K562 (cell line): ENCODE measurements around the gene UBL3. TPM values are rescaled to one million over a fixed set of nuclear protein-coding genes. Genes with fewer than 3 reads are reported as not detected.

Source experiments
- ATAC-seq: fragments of 200-7000 bp; cut with Tn5 transposase; 3 replicates; pipeline ENCODE4 v1.9.1; 2020; ENCODE audit warnings: moderate library complexity
- BruUV-seq: library from RNA; stranded (reverse); fragments of 400-500 nt; replicated peaks from 2 replicates; lab custom pipeline; 2021; lab: Mats Ljungman, UMichigan
- CTCF ChIA-PET: fragments of 300-600 bp; formaldehyde crosslinking; extraction: SDS; loops from one replicate; lab custom pipeline; 2021; ENCODE audit warnings: low intra/inter-chr PET ratio; lab: Yijun Ruan, JAX
- POLR2A ChIA-PET: fragments of 300-600, 350-650 bp; sonication (Branson Sonifier 250); formaldehyde crosslinking; extraction: SDS; loops from one replicate; lab custom pipeline; 2021; ENCODE audit warnings: antibody characterized with exemption, inconsistent platforms; lab: Yijun Ruan, JAX
- DNase-seq, 4 experiments: peaks; one replicate each; pipeline versions ENCODE4 v3.0.0 to v3.0.0-alpha.2; 2011 to 2018; ENCODE audit warnings: low spot score in 3 of 4, mixed read lengths in 3 of 4; ENCODE audit errors: extremely low read depth in 1 of 4
- FAIRE-seq: peaks from 2 replicates; lab custom pipeline; 2011; peaks lifted over from hg19 to GRCh38; lab: Jason Lieb, UNC
- H2AFZ ChIP-seq: 2 replicates; pipeline ENCODE4 v1.6.0; 2011; ENCODE audit warnings: low read depth, low read length, control low read depth, inconsistent platforms
- H3K27ac ChIP-seq: fragments of 200-600 bp; 3 replicates; pipeline ENCODE4 v1.8.0; 2011; ENCODE audit warnings: low read depth, mild to moderate bottlenecking, control low read depth, inconsistent platforms, low read length, moderate library complexity, mixed read lengths; ENCODE audit errors: extremely low read depth
- H3K27me3 ChIP-seq, 2 experiments: fragments of 300-600 bp in 1 of 2; 2 replicates in 1 of 2; 3 replicates in 1 of 2; pipeline versions ENCODE4 v1.6.0 to v1.8.0; 2011; ENCODE audit warnings: inconsistent platforms in 2 of 2, low read length in 2 of 2, mild to moderate bottlenecking in 1 of 2, mixed read lengths in 1 of 2, moderate library complexity in 1 of 2; ENCODE audit not compliant: control insufficient read depth in 2 of 2, insufficient read depth in 2 of 2
- H3K36me3 ChIP-seq: fragments of 300-600 bp; 3 replicates; pipeline ENCODE4 v1.8.0; 2011; ENCODE audit warnings: mild to moderate bottlenecking, low read length, inconsistent platforms; ENCODE audit not compliant: control insufficient read depth, insufficient read depth
- H3K4me1 ChIP-seq, 2 experiments: fragments of 200-600 bp in 1 of 2; replicated peaks in 1 of 2; 2 replicates in 1 of 2; 3 replicates in 1 of 2; pipeline versions ENCODE4 v1.5.1 to v1.8.0; 2011; ENCODE audit warnings: inconsistent platforms in 2 of 2, low read length in 2 of 2, mild to moderate bottlenecking in 1 of 2, mixed read lengths in 1 of 2, moderate library complexity in 1 of 2; ENCODE audit not compliant: control insufficient read depth in 2 of 2, insufficient read depth in 2 of 2
- H3K4me2 ChIP-seq: 2 replicates; pipeline ENCODE4 v1.6.1; 2011; ENCODE audit warnings: low read length, control low read depth, inconsistent platforms, mixed read lengths; ENCODE audit not compliant: insufficient read depth
- H3K4me3 ChIP-seq: fragments of 200-600 bp; sonication (generic), shearing (Covaris generic); 2 replicates; pipeline ENCODE4 v1.5.1; 2016; ENCODE audit warnings: control low read depth, inconsistent platforms
- H3K79me2 ChIP-seq: fragments of 200-600 bp; 3 replicates; pipeline ENCODE4 v1.8.0; 2011; ENCODE audit warnings: low read length, inconsistent platforms; ENCODE audit not compliant: control insufficient read depth, insufficient read depth
- H3K9ac ChIP-seq, 2 experiments: 2 replicates each; pipeline versions ENCODE4 v1.6.0 to v1.6.1; 2011; ENCODE audit warnings: low read depth in 2 of 2, low read length in 2 of 2, control low read depth in 1 of 2, inconsistent platforms in 1 of 2, mild to moderate bottlenecking in 1 of 2, mixed read lengths in 1 of 2; ENCODE audit not compliant: insufficient read depth in 1 of 2
- H3K9me1 ChIP-seq: one replicate; pipeline ENCODE4 v1.6.0; 2011; ENCODE audit warnings: inconsistent platforms, mild to moderate bottlenecking, low read length, moderate library complexity; ENCODE audit not compliant: control insufficient read depth, insufficient read depth
- H3K9me3 ChIP-seq: replicated peaks from 2 replicates; pipeline ENCODE4 v1.5.1; 2011; ENCODE audit warnings: low read depth, low read length, inconsistent platforms; ENCODE audit not compliant: control insufficient read depth, insufficient read depth
- H4K20me1 ChIP-seq: replicated peaks from 2 replicates; pipeline ENCODE4 v1.6.1; 2011; ENCODE audit warnings: low read length, inconsistent platforms, mixed read lengths; ENCODE audit not compliant: control insufficient read depth, insufficient read depth
- CTCF ChIP-seq, 3 experiments: IDR thresholded peaks in 2 of 3; conservative IDR thresholded peaks in 1 of 3; 2 replicates each; pipeline ENCODE4 v1.5.1; 2011 to 2012; ENCODE audit warnings: low read length in 3 of 3, mild to moderate bottlenecking in 3 of 3, control low read depth in 2 of 3, improper control_type of control experiment in 1 of 3, inconsistent platforms in 1 of 3, low read depth in 1 of 3, mixed read lengths in 1 of 3, moderate library complexity in 1 of 3; ENCODE audit not compliant: insufficient read depth in 2 of 3
- FUS ChIP-seq: fragments of 200-400 bp; formaldehyde crosslinking; optimal IDR thresholded peaks from 2 replicates; pipeline ENCODE3; 2017; ENCODE audit warnings: low read depth, low read length
- RAD21 ChIP-seq, 2 experiments: fragments of 250-450 bp in 1 of 2; fragments of 450-650 bp in 1 of 2; sonication (Bioruptor Pico) in 1 of 2; formaldehyde crosslinking in 1 of 2; IDR thresholded peaks in 1 of 2; conservative IDR thresholded peaks in 1 of 2; 2 replicates each; pipeline versions ENCODE4 v1.4.0 to v1.8.0; 2020 to 2022; ENCODE audit warnings: mild to moderate bottlenecking in 2 of 2, moderate library complexity in 1 of 2
- SMARCE1 ChIP-seq: fragments of 450-650 bp; IDR thresholded peaks from 2 replicates; pipeline ENCODE4 v1.7.1; 2016; ENCODE audit warnings: mild to moderate bottlenecking
- WGBS: fragments of 100-300 bp; shearing (Covaris generic); methylation state at CpG from one replicate; pipeline ENCODE4 v1.1.6; 2016; ENCODE audit warnings: low coverage, mixed read lengths; ENCODE audit not compliant: insufficient coverage; ENCODE audit errors: missing lambda C conversion rate; 5-methylcytosine and 5-hydroxymethylcytosine counted together
- in situ Hi-C: fragments of 300-500 bp; cut with MboI; formaldehyde crosslinking; loops from 4 replicates; pipeline ENCODE4 v1.15.0; 2018; ENCODE audit warnings: inconsistent platforms, mixed read lengths
- intact Hi-C: fragments of 100-400 bp; cut with micrococcal nuclease; formaldehyde crosslinking; loops from 2 replicates; pipeline ENCODE4 v1.14.2; 2022
- polyA plus RNA-seq, 8 experiments: library from polyadenylated mRNA; depleted of rRNA in 4 of 8; stranded (reverse) in 5 of 8; unstranded in 3 of 8; fragments of >200 nt; fragmentation: Nextera tagmentation in 2 of 8; fragmentation: Illumina TruSeq in 1 of 8; extraction: Ambion mirVana in 2 of 8; extraction: Trizol in 1 of 8; gene quantifications; 2 replicates each; pipeline versions ENCODE4 v1.2.1 to v1.2.3, GENCODE V29; 2011 to 2014; ENCODE audit warnings: inconsistent platforms in 1 of 8, missing spikeins in 1 of 8
- total RNA-seq, 7 experiments: library from RNA; depleted of rRNA in 6 of 7; stranded (reverse); fragments of >200 nt in 6 of 7; fragmentation: Illumina TruSeq in 2 of 7; extraction: Trizol in 2 of 7; gene quantifications; 2 replicates each; pipeline versions ENCODE4 v1.2.1 to v1.2.3, GENCODE V29; 2011 to 2021; ENCODE audit warnings: low replicate concordance in 1 of 7
- TF ChIP-seq, protein P1 (sequence below): sonication (generic); formaldehyde crosslinking; IDR thresholded peaks from 2 replicates; pipeline ENCODE4 v1.8.1; 2023; ENCODE audit warnings: mild to moderate bottlenecking, missing genetic modification reagents, moderate library complexity

Gene UBL3
- total and polyA plus RNA-seq, 9 of the 15 experiments (the other 6 are each of a cell fraction or from before 2014, with no cell fraction given): 0.64 to 2.4 (median 1.8) TPM

DNA sequence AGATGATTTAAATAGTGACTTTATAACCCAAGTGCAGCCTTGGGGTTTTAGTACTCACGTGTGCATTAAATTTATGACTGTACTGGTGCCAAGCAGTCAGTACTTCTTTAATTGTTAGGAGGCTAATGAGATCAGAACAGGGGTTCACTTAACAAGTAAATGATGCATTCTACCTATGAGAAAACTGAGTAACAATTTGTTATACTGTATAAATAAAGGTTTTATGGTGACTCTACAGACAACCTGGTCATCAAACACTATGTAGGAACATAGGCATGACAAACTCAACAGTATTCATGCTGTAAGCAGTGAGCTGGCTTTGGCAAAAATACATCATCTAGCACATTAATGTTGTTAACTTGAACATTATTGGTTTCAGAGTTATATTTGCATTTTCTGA, 75.6 kb downstream of the UBL3 start (continued):
- TF ChIP-seq, protein P1, sequence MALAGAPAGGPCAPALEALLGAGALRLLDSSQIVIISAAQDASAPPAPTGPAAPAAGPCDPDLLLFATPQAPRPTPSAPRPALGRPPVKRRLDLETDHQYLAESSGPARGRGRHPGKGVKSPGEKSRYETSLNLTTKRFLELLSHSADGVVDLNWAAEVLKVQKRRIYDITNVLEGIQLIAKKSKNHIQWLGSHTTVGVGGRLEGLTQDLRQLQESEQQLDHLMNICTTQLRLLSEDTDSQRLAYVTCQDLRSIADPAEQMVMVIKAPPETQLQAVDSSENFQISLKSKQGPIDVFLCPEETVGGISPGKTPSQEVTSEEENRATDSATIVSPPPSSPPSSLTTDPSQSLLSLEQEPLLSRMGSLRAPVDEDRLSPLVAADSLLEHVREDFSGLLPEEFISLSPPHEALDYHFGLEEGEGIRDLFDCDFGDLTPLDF: no peak
- no peak for TF ChIP-seq FUS
- TF ChIP-seq, all 486 proteins: peak for 0

GRCh38 chr13:29771247-29771646, 79.2 kb downstream of the UBL3 start:
- WGBS: 0% methylated on average over 2 of the region's 2 CpGs
- ATAC-seq (no peak), DNase-seq (peak in 1 of 4 experiments; percentile 9), FAIRE-seq (no peak)
- H3K27ac ChIP-seq: no peak overlapping the region
- H4K20me1 ChIP-seq: no peaks in the 10 kb centered on the region
- no peaks in the 10 kb centered on the region for H3K9me3 ChIP-seq
- no peaks in the 10 kb centered on the region for H3K27me3 ChIP-seq
- no peaks in the 10 kb centered on the region for H3K4me1 ChIP-seq
- no peak overlapping the region for H3K9ac ChIP-seq
- intact Hi-C loops: no loop called here
- no TSS peak for BruUV-seq
- no peaks in the 10 kb centered on the region for H3K36me3 ChIP-seq
- ChIA-PET CTCF (interaction anchor here (1.2 to 1.6 kb wide), 3 partner anchors 342 to 344 kb away, joined by 3 to 6 read pairs (median 4); no protein-coding TSS in a partner anchor), POLR2A (no interaction called here)
- H3K79me2 ChIP-seq: no peaks in the 10 kb centered on the region
- H2AFZ ChIP-seq: no peak overlapping the region
- no peaks in the 10 kb centered on the region for H3K9me1 ChIP-seq
- no peak overlapping the region for H3K4me3 ChIP-seq
- H3K4me2 ChIP-seq: no peak overlapping the region
- in situ Hi-C loops: loop anchor here (10.0 kb wide), 1 partner anchor 344 kb away; no protein-coding TSS in a partner anchor
- TF ChIP-seq SMARCE1 (no peak), RAD21 (CRISPR knock-in tag; conservative IDR thresholded peaks at IDR 0.05 in 1 of 2, IDR thresholded peaks at IDR 0.05 in 1 of 2) (peak in 1 of 2 experiments; percentile 50; a peak in 3 of 4 replicates), CTCF (IDR thresholded peaks at IDR 0.05 in 2 of 3, conservative IDR thresholded peaks at IDR 0.05 in 1 of 3; ENCODE audit: insufficient read depth in 2 of 3, low read depth in 1 of 3, low read length in 3 of 3) (peak in 2 of 3 experiments; percentile 27 to 48; a peak in 2 of 6 replicates)
- TF ChIP-seq, all 486 proteins: peak for 2
